ENCODE data around the gene HOXC6.

The HOXC6 gene

DNA sequence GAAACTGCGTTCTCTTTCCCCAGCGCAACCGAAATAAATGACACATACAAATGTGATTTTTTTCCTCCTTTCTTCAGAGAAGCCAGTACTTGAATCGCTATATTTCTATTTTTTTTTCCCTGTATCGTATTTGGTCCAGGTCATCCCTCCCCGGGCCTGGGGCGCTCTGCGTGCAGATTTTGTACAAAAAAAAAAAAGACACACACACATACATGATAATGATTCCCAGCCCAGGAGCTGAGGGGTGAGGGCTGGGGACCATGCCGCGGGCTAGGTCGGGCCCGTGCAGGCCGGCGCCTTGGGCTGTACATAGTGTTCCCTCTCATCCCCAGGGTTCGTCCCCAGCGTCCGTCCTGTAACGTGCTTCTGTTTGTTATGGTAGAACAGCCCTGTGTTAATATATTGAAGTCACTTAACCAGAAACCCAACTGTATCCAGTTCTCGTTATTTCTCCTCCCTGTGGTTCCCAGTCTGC lies 25.3 kb upstream of the HOXC6 start:
- DNase-seq: no peak

DNA sequence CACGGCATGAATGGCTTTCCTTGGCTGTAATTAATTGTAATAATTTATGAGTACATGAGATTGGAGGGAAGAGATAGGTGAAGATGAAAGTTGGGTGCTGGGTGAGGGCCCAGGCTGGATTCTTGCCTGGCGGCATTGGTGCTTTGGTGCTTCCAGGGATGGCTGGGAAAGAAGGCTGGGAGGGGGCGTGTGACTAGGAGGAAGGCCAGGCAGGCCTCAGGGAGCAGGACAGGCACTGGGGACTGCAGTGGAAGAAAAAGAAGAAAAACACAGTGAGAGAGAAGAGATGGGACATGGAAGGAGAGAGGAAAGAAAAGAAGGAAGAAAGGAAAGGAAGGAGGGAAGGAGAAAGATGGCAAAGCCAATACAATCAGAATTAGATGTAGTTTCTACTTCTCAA lies 24.6 kb upstream of the HOXC6 start:
- DNase-seq: no peak

DNA sequence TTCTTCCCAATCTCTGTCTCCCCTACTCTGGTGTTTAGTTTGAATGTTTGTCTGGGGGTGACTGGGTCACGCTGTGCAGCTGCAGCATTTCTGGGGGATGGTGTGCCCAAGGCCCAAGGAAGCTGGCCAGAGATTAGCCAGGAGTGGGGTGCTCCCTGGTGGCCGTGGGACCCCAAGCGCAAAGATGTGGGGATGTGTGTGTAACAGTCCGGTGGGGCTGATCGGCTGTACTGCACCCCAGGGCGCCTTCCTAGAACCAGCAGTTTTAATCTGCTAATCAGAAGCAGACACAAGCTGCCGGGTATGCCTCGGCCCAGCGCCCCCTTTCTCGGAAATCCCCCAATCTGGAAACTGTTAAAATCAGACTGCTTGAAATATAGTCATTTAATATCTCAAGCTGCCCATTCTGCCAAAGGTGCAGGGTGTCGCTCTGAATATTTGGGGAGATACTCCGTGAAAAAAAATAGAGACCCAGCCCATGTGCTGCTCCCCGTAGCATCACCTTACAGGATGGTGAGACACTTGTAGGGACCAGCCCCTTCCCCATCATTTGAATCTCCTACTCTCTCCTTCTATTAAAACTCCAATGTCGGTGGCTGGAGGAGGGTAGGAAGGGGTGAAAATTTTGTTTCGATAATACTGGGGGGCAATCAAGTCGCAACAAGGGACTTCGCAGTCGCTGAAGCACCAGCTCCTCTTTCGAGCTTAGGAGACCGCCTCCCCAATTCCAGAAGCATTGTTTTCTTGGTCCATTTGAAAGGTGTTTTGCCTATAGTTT lies 24.0 kb upstream of the HOXC6 start:
- no peak for DNase-seq

DNA sequence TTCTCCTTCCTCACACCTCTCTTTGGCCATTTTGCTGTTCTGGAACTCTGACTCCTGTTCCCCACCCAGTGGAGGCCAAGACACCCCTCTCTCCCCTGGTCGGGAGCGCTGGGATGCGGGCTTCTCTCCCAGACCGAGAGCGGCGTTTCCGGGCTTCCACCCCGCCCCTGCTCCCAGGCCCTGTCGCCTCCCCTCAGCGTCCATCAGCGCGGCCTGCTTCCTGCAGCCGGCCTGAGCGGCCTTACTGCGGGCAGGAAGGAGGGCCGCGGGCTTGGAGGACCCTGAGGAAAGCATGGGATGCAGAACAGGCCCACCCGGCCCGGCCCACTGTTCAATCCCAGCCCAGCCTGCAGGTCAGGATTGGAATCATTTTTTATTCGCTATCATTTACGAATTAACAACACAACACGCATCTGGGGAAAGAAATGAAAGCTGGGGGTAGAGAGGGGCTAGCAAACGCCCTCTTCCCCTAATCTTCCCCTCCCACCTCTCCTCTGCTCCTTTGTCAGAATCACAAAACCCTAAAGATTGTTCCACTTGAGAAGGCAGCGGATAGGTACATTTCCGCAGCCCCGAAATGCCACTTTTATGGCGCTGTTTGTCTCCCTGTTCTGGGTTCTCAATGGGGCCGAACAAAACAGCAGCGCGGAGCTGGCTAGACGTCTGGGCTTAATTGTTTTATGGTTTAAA lies 23.3 kb upstream of the HOXC6 start:
- no peak for DNase-seq

DNA sequence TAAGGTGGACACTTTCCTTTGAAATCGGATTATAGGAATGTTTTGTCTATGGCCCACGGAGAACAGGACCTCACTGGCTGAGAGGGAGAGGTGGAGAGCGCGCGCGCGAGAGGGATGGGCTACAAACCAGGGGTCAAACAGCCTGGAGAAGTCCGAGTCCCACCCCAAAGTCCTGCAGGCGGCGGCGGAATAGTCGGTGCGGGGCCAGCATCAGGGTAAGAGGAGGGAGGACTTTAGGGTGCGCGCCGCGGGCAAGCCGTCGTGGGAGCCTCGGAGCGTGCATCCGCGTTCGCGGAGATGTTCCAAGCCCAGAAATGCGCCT lies 22.7 kb upstream of the HOXC6 start:
- DNase-seq: no peak

DNA sequence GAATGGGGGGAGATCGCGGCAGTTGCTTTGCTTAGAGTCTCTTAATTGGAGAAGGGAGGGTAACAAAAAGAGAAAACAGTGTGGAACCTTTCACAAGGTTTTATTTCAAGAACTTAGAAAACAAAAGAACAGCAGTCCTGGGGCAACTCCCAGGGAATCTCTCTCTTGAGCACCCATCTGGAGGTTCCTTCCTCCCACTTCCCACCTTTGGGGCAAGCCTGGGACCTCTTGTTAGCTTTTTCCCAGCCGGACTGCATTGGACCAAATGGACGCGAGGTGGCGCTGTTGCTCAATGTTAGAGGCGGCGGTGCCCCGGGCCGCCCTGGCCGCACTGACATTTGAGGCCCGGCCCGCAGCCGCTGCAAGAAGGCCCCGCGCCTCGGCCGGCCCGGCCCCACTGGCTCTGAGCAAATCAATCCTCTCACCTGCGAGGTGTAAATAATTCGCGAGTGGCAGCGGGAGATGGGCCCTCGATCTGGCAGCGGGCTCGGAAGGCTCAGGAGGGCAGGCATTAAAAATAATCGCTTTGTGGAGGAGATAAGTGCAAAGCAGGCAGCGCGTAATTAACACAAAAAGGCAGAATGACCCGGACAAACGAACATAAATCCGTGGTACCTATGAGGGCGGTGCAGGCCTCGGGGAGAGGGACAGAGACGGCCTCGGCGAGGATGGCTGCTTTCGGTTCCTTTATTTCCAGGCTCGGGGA lies 22.2 kb upstream of the HOXC6 start:
- peak; percentile 63 to 75 for DNase-seq

DNA sequence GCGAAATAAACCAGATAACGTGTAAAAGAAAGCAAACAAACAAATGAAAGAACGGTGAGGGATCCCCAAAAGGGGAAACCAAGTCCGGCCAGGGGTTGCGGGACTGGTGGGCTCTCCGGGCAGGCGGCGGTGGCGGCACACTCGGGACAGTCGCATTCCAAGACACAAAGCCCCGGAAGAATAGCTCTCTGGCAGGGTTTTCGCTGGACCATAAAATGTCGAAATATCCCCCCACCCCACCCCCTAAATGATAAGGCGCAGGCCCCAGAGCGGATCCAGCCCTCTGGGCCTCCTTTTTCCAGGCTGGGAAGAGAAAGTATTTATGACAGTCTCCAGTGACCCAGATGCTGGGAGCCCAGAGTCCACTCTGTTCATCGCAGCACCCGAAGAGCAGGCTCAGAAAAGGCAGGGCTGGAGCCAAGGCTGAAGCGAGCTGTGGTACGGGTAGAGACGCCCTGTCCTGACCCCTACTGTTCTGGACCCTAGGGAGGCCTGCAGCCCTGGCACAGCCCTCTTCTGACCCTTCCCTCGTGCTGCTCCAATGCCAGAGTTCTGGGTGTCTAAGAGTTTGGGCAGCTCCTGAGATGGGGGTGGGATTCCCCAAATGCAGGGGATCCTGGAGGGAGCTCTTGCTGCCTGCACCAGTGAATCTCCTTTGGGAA lies 21.6 kb upstream of the HOXC6 start:
- no peak for DNase-seq

DNA sequence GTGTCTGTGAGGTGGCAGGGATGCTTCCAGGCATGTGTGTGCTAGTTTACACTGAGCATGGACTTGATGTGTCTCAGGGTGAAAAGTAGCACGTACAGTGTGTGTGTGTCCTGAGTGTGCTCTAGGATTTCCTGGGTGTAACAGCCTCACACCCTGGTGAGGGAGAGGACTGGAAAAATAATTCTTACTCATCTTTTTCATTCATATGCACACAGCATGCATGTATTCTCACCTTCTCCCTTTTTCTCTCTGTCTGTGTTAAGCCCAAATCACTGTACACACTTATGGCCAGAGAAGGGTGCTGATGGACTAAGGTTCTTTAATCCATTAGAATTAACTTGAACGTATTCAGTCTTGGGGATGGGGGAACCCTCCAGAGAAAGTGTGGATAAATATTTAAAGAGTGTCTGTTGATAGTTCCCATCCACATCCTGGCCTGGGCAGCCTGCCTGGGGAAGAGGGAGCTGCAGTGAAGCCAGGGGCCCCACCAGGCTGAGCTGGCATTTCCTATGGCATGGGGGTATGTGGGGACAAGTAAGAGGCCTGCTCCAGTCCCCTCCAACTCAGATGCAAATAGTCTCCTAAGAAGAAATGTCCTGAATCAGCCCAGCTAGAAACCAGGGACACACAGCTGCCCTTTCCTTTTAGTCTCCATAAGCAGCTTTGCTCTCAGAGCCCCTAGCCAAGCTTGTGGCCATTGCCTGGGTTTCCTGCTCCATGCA lies 20.5 kb upstream of the HOXC6 start:
- DNase-seq: no peak

DNA sequence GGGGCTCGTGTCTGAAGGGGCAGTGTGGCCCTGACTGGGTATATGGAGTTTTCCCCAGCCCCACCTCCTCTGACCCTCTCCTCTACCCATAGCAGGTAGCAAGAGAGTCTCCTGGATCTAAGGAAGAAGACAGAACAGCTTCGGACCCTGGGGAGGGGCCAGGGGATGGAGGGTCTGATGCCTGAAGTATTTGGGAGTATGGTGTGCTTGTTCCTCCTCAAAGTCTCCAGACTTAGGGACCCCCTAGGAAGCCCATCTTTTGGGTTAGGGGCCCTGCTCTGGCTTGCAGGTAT lies 20.0 kb upstream of the HOXC6 start:
- no peak for DNase-seq

DNA sequence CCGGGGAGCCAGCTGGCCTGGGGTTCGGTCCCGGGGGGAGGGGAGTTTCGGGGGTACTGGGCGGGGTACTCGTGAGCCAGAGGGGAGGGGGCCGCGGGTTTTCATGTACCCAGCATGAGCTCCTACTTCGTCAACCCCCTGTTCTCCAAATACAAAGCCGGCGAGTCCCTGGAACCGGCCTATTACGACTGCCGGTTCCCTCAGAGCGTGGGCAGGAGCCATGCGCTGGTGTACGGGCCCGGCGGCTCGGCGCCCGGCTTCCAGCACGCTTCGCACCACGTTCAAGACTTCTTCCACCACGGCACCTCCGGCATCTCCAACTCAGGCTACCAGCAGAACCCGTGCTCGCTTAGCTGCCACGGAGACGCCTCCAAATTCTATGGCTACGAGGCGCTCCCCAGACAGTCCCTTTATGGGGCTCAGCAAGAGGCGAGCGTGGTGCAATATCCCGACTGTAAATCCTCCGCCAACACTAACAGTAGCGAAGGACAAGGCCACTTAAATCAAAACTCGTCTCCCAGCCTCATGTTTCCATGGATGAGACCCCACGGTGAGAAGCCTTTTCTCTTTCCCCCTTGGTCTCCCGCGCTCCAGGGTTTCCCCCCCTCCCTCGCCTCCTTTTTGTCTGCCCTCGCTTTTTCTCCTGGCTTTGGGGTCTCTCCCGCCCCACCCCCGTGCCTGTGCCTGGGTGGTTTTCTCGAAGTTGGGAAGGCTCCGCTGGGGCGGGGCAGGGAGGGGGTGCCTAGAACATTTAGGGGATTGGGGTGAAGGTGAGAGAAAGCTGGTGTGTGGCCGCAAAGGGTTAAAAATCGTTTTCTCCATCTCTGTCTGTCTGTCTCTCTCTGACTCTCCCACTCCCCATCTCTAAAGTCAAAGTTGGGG lies 18.8 kb upstream of the HOXC6 start:
- DNase-seq: no peak

DNA sequence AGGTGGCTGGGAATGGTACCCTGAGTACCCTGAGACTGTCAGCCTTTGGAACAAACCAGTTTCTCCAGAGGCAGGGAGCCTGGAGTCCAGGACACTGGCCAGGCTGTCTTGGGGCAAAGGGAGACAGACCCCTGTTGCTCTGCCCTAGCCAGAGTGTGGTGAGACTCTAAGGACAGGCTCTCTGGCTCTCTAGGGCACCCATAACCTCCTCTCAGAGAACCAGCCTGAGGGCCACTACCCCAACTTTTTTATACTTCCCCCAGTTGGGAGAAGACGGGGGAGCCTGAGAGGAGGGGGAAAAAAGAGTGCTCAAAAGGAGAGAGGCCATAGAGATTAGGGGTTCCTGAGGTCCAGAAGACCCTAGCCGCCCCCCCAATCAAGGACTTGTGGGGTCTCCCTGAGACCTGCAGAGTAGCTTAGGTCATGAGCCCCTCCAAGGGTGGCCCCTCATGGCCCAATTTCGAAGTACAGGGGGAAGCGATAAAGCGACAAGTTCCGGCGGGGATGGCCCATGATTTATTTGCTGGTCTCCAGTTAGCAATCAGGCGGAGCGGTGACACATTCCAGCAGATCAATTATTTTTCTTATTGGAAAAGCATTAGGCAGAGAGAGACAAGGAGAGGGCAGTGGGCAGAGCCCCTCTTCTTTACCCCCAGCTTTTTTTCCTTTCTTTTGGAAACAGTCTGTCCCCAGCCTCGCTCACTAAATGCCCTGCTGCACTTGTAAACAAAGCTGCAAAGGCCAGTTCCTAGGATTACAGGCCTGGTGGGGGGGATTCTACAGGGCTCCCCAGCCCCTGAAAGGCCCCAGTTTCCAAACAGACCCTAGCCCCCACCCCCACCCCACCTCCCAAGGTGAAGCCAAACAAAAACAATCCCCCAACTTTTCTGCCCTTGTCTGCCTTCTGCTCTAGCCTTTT lies 17.9 kb upstream of the HOXC6 start:
- no peak for DNase-seq

DNA sequence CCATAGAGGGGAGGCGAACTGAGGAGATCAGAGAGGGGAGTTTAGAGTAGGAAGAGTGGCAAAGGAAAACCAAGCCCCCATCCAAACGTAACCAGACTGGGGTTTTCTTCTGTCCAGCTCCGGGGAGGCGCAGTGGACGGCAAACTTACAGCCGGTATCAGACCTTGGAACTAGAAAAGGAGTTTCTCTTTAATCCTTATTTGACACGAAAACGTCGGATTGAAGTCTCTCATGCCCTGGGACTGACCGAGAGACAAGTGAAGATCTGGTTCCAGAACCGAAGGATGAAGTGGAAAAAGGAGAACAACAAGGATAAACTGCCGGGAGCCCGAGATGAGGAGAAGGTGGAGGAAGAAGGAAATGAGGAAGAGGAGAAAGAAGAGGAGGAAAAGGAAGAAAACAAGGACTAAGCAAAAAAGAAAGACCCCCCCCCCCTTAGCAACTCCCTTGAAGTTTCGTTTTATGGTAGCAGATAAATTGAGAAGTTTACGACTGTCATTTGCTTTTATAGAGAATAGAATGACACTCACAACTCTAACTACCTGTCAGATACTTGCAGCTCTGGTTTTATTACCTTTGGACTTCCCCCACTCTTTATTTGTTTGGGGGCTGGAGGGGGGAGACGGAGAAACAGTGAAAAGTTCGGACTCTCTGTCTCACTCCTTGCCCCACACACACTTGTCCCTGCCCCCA lies 17.1 kb upstream of the HOXC6 start:
- no peak for DNase-seq

DNA sequence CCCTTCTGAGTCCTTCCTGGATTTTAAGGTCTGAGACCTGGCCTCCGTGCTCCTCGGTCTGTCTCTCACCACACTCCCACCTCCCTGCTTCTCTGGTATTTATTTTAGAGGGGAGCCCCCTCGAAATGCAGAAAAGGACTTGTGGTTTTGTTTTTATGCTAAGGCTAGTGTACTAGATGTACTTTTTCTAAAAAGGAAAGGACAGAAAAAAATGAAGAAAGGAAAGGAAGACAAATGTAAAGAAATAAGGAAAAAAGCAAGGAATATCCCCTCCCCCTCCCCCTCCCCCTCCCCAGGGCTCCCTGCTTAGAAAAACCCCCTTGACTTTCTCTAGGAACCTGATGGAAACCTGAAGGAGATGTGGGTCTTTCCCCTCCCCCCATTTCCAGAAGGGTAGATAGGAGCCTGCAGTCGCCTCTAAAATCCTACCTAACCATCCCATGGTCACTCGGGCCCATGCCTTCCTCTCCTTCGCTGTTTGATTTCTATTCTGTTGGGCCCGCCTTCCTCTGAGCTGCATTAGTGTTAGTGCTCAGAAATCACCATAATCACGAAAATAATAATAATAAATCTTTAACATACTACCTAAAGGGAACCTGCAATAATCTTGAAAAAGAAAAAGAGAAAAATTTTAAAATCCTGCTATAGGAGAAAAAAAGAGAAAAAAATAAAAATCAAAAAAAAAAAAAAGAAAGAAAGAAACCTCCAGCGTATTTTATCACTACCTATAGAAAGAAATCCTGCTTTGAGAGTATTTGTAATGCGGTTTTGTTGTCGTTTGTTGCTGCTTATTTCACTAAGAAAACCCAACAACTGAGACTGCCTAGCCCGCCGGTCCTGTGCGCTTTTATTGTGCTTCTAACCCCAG lies 16.3 kb upstream of the HOXC6 start:
- no peak for DNase-seq

DNA sequence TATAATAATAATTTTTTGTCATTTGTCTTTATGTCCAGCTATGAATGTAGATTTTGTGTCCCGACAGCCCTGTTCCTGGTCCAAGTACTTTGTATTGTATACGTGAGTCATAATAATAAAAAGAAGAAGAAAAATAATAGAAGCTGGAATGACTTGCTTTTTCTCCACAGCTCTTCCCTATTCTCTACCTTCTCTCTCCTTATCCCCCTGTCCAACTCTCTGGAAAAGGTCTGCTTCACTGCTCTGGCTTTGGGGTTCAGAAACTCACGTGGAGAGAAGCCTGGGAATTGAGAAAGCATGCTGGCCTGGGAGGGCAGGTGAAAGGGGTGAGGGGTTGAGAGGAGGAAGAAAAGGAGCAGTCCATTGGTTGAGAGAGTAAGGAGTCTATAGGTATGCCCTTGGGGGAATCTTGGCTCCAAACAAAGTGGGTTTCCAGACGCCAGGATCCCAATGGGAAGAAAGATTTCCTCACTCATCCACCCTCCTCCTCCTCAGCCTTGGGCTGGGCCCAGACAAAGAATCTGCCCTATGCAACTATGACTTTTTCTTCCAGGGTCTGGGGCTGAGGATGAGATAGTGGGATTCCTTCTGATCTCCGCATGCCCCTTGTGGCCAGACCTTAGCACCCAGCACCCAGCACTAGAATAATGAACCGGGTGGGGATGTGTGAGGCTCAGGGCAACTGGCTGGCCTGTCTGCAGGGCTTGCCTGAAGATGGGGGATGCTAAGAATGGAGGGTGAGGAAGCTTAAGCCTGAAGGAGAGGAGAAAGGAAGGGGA lies 15.4 kb upstream of the HOXC6 start:
- no peak for DNase-seq

DNA sequence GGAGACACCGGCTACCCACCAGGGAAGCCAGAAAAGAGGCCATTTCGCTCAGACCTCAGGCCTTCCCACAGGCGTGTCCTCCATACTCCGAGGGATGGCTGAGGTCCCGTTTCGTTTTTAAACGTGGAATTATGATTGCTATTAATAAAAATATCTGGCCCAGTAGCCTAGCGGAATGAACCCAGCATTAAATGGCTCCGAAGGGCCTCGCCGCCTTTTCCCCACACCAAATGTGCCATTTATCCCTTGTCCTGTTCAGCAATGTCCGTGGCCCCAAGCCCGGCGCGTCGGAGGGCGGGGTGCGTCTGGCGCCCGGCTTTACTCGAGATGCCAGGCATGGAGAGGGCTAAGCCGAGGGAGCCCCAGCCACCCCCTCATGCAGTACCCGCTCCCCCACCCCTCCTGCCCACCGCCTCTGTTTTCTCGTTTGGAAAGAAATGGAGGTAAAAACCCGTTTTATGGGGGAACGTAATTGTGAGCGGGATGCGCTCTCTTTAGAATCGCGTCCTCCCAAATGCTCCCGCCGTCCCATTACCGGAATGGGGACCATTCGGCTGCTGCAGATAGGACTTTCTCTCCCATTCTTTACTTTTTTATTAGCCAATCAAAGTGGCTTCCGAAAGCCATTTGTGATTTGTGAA lies 13.7 kb upstream of the HOXC6 start:
- DNase-seq: no peak

DNA sequence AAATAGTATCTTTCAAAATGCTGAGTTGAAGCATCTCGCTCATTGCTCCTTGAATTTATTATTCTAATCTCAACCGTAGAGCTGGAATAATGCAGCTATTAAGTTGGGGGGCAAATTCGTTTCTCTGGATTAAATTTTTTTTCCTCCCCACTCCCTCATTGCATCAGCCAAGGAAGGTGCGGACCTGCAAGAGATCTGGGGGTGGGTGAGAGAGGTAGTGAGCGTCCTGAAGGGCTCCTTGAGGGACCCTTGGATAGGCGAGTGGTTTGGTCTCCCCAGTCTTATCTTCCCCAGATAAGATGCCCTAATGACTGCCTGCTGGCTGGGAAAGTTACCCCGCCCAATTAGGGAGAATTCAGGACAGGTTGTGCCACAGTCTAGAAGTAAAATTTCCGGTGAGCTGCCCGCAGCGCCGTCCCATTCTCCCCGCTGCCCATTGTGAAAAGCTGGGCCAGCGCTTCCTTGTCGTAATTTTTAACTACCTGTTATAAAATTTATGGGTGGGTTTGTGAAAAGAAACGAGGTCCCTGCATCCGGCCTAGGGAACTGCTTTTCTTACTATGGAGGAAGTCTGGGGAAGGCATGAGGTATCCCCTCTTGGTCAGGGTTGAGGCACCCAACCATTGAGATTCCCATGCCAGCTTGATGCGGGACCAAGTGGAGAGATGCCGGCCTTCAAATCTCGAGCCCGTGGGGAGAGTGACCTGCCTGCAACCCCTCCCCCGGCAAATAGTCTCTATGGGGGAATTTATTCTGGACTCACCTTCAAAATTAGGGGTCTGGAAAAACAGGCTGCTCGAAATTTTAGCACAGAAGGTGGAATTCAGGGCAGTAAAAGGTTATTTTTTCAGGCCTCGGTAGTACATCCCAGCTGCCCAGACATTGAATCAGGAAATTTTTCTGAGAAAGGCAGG lies 13.0 kb upstream of the HOXC6 start:
- no peak for DNase-seq

DNA sequence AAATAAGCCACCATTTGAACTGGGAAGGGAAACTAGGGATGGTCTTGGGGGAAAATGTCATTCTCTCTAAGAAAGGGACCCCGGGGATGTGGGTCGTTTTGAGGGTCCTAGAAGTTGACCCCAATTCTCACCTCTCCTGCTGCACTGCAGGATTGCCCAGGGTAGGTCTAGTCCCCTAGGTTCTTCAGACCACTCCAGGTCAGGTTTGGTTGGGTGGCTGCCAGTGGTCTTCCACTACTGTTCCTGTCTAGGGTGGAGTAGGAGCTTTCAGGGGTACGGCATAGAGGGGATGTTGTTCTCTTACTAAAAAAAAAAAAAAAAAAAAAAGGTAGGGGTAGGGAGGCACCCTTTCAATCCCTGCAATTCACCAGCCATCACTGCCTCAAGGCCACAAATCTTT lies 12.2 kb upstream of the HOXC6 start:
- no peak for DNase-seq
